ENCODE data around the gene GNG7.
"Not testable (repeated sequence)": the region's sequence is repeated elsewhere in the genome, so short reads cannot be mapped to it uniquely, and the experiment has no call there.

GNG7 gene

DNA sequence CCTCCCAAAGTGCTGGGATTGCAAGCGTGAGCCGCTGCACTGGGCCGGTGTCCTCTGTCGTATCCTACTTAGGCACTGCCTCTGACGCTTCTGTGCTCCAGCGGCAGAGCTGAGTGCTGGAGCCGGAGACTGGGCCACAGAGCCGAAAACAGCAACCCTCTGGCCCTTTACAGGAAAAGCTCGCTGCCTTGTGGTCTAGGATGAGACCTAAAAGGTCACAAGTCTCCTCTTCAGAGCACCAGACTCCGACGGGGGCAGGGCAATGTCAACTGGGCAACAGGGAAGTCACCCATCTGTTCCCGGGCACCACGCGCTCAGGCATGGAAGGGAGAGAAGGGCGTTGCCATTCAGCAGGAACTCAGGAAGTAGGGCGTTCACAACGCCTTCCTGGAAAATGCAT is 134.9 kb downstream of the GNG7 start:
- H3K27ac ChIP-seq, result no peak overlapping the region
- no peak for TF ChIP-seq ZFX (IDR thresholded peaks at IDR 0.05)
- TF ChIP-seq, protein P1, sequence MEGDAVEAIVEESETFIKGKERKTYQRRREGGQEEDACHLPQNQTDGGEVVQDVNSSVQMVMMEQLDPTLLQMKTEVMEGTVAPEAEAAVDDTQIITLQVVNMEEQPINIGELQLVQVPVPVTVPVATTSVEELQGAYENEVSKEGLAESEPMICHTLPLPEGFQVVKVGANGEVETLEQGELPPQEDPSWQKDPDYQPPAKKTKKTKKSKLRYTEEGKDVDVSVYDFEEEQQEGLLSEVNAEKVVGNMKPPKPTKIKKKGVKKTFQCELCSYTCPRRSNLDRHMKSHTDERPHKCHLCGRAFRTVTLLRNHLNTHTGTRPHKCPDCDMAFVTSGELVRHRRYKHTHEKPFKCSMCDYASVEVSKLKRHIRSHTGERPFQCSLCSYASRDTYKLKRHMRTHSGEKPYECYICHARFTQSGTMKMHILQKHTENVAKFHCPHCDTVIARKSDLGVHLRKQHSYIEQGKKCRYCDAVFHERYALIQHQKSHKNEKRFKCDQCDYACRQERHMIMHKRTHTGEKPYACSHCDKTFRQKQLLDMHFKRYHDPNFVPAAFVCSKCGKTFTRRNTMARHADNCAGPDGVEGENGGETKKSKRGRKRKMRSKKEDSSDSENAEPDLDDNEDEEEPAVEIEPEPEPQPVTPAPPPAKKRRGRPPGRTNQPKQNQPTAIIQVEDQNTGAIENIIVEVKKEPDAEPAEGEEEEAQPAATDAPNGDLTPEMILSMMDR (conservative IDR thresholded peaks at IDR 0.05), result no peak

GRCh38 chr19:2563546-2563945 is 138.9 kb downstream of the GNG7 start:
- not testable (repeated sequence) for H3K27ac ChIP-seq

- TF ChIP-seq, protein P1 (conservative IDR thresholded peaks at IDR 0.05), result no peak
- no peak overlapping the region for H3K27ac ChIP-seq
These were observed 140.6 kb downstream of the GNG7 start for GRCh38 chr19:2561895-2562294.

DNA sequence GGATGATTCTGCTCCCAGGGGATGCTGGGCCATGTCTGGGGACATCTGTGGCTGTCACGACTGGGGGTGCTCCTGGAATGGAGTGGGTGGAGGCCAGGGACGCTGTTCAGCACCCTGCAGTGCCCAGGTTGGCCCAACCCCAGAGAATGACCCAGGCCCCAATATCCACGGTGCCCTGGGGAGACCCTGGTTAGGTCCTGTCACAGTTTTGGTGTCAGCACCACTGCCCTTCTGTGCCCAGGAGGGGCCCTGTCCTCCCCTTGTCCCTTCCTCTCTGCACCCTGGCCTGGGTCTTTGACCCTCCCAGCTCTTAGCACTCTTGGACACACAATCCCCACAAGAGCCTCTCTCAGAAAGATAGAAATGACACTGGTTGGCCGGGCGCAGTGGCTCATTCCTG is 141.3 kb downstream of the GNG7 start:
- TF ChIP-seq, protein P1 (conservative IDR thresholded peaks at IDR 0.05), result no peak
- H3K27ac ChIP-seq, result no peak overlapping the region

GRCh38 chr19:2560369-2560768 is 142.1 kb downstream of the GNG7 start:
- H3K27ac ChIP-seq, result no peak overlapping the region
- TF ChIP-seq ZFX (IDR thresholded peaks at IDR 0.05), result no peak
- TF ChIP-seq, protein P1 (conservative IDR thresholded peaks at IDR 0.05), result no peak

GRCh38 chr19:2558543-2558942 is 144.0 kb downstream of the GNG7 start:
- TF ChIP-seq, protein P1 (conservative IDR thresholded peaks at IDR 0.05), result no peak
- TF ChIP-seq ZFX (IDR thresholded peaks at IDR 0.05), result no peak
- H3K27ac ChIP-seq, result no peak overlapping the region

GRCh38 chr19:2558131-2558530 is 144.4 kb downstream of the GNG7 start:
- H3K27ac ChIP-seq, result not testable (repeated sequence)

- TF ChIP-seq ZFX (IDR thresholded peaks at IDR 0.05), result no peak
- TF ChIP-seq, protein P1 (conservative IDR thresholded peaks at IDR 0.05), result no peak
- no peak overlapping the region for H3K27ac ChIP-seq
These were observed 145.4 kb downstream of the GNG7 start for GRCh38 chr19:2557093-2557440.

All from C4-2B (cell line).